Pancreas (tissue), 10 donors: ENCODE results near the gene EPGN. TPM values are rescaled to one million over a fixed set of nuclear protein-coding genes. Genes with fewer than 3 reads are reported as not detected.

ENCODE experiments used
- ATAC-seq, 4 donors: fragments of 200-7000 bp; cut with Tn5 transposase; one replicate each; pipeline versions ENCODE4 v1.8.0 to v1.9.1; 2020; ENCODE audit warnings: mild to moderate bottlenecking in 4 of 4, moderate library complexity in 4 of 4
- DNase-seq, 6 donors: peaks; one replicate each; pipeline ENCODE4 v3.0.0-alpha.2; 2020
- FAIRE-seq: peaks from 2 replicates; lab custom pipeline; 2012; peaks lifted over from hg19 to GRCh38; lab: Jason Lieb, UNC
- H3K27ac ChIP-seq, 4 donors: fragments of 200-600 bp; sonication (generic); 1 replicate in 3 of 4; 2 replicates in 1 of 4; pipeline versions ENCODE4 v1.5.0 to v1.8.0; 2020
- H3K27me3 ChIP-seq, 4 donors: fragments of 200-600 bp; one replicate each; pipeline ENCODE4 v1.8.0; 2021
- H3K36me3 ChIP-seq, 3 donors: fragments of 200-600 bp; sonication (generic) in 1 of 3; one replicate each; pipeline versions ENCODE4 v1.5.0 to v1.8.0; 2020 to 2021
- H3K4me1 ChIP-seq, 3 donors: fragments of 200-600 bp; one replicate each; pipeline ENCODE4 v1.8.0; 2021
- H3K4me3 ChIP-seq, 4 donors: fragments of 200-600 bp; sonication (generic) in 2 of 4; one replicate each; pipeline versions ENCODE4 v1.5.0 to v1.8.0; 2020 to 2021
- H3K9me3 ChIP-seq, 4 donors: fragments of 200-600 bp; one replicate each; pipeline ENCODE4 v1.8.0; 2021
- WGBS, 2 donors: extraction: QIAGEN DNeasy Blood & Tissue Kit; methylation state at CpG; one replicate each; pipeline ENCODE4 v1.1.7; 2013; 5-methylcytosine and 5-hydroxymethylcytosine counted together
- intact Hi-C, 3 donors: fragments of 100-400 bp; cut with DNase I; formaldehyde crosslinking; loops; one replicate each; pipeline versions ENCODE4 v1.11.1 to v1.14.2; 2022
- polyA plus RNA-seq, 2 donors: library from polyadenylated mRNA; stranded (reverse); fragments of 200-250 nt; gene quantifications; one replicate each; pipeline ENCODE4 v1.2.3, GENCODE V29; 2013
- total RNA-seq, 6 donors: library from RNA; stranded (reverse); fragmentation: NEBNext Ultra II Directional in 4 of 6; extraction: Animal tissue kit (Norgen Biotek cat#: 25700) in 4 of 6; gene quantifications; one replicate each; pipeline versions ENCODE4 v1.2.1 to v1.2.4, GENCODE V29; 2021 to 2023
- TF ChIP-seq, protein P1 (sequence below), 4 donors: fragments of 200-600 bp; sonication (generic) in 3 of 4; IDR thresholded peaks; one replicate each; pipeline versions ENCODE4 v1.5.0 to v1.8.0; 2021; ENCODE audit warnings: antibody characterized with exemption in 4 of 4
- donor health status: healthy with polysubstance abuse.
- donor health status: DM: no; HTN: no; CAD: no; lungs with moderate emphysema.
- donor health status: DM: no; HTN: no; CAD: no.
- donor health status: control.
- donor health status: control.
- donor health status: Bipolar disorder and iron deficiency.
- donor health status: DM: yes; HTN: yes; CAD: no.
- donor health status: DM: no; HTN: no; CAD: no.
- donor health status: DM: no; HTN: no; CAD: no.
- donor health status: DM: yes; HTN: yes; CAD: no.

The EPGN gene
- total and polyA plus RNA-seq, 8 donors, result 0.24 TPM; not detected in 7

DNA sequence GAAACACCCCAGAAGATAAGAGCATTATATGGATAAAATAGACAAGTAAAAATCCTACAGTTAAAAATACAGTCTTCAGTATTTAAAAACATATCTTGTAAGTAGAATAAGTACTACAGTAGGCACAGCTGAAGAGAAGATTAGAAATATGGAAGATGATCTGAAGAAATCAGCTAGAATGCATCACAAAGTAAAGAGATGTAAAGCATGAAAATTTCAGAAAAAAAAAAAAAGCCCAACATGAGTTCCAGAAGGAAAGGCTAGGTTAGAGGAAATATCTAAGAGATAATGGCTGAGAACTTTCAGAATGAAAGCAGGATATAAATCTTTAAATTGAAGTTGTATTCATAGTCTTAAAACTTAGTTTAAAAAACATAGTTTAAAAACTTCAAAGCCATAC, 21.0 kb downstream of the EPGN start:
- no peaks in the 10 kb centered on the region for H3K9me3 ChIP-seq
- H3K4me1 ChIP-seq, result no peaks in the 10 kb centered on the region
- intact Hi-C loops, result no loop called here
- ATAC-seq (no peak), DNase-seq (no peak), FAIRE-seq (no peak)
- H3K4me3 ChIP-seq, result no peak overlapping the region
- TF ChIP-seq, protein P1, sequence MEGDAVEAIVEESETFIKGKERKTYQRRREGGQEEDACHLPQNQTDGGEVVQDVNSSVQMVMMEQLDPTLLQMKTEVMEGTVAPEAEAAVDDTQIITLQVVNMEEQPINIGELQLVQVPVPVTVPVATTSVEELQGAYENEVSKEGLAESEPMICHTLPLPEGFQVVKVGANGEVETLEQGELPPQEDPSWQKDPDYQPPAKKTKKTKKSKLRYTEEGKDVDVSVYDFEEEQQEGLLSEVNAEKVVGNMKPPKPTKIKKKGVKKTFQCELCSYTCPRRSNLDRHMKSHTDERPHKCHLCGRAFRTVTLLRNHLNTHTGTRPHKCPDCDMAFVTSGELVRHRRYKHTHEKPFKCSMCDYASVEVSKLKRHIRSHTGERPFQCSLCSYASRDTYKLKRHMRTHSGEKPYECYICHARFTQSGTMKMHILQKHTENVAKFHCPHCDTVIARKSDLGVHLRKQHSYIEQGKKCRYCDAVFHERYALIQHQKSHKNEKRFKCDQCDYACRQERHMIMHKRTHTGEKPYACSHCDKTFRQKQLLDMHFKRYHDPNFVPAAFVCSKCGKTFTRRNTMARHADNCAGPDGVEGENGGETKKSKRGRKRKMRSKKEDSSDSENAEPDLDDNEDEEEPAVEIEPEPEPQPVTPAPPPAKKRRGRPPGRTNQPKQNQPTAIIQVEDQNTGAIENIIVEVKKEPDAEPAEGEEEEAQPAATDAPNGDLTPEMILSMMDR (IDR thresholded peaks at IDR 0.05), result no peak
- H3K27ac ChIP-seq, result no peak overlapping the region
- H3K36me3 ChIP-seq, result no peaks in the 10 kb centered on the region
- no peaks in the 10 kb centered on the region for H3K27me3 ChIP-seq

DNA sequence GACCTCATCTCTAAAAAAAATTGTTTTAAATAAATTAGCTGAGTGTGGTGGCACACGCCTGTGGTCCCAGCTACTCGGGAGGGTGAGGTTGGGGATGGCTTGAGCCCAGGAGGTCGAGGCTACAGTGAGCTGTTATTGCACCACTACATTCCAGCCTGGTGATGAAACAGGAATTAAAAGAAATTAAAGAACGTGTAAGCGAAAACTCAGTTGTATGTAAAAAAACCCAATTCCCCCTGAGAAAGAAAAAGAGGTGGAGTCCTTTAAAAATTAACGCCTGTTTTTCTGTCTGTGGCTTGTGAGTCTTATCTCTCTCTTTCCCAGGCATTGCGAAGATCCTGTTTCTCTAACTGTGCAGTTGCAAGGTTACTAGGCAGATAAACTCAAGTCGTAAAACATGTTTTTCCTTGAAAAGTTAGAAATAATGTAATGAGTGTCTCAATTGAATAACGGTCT, 22.1 kb downstream of the EPGN start:
- H3K4me1 ChIP-seq, result no peaks in the 10 kb centered on the region
- H3K4me3 ChIP-seq, result no peak overlapping the region
- WGBS, 2 donors, result 55 to 58% methylated on average over 9 of the region's 9 CpGs
- DNase-seq (no peak), FAIRE-seq (no peak), ATAC-seq (no peak)
- no peaks in the 10 kb centered on the region for H3K27me3 ChIP-seq
- intact Hi-C loops, result no loop called here
- H3K27ac ChIP-seq, result no peak overlapping the region
- H3K9me3 ChIP-seq, result no peaks in the 10 kb centered on the region
- TF ChIP-seq, protein P1 (IDR thresholded peaks at IDR 0.05), result no peak
- no peaks in the 10 kb centered on the region for H3K36me3 ChIP-seq

DNA sequence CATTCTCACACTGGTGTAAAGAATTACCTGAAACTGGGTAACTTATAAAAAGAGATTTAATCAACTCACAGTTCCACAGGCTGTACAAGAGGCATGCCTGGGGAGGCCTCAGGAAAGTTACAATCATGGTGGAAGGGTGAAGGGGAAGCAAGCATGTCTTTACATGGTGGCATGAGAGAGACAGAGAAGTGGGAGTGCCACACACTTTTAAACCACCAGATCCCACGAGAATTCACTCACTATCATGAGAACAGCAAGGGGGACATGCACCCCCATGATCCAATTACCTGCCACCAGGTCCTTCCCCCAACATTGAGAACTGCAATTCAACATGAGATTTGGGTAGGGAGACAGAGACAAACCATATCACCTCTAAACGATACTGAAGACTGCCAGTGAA, 23.0 kb downstream of the EPGN start:
- no peaks in the 10 kb centered on the region for H3K4me1 ChIP-seq
- TF ChIP-seq, protein P1 (IDR thresholded peaks at IDR 0.05), result no peak
- ATAC-seq (no peak), DNase-seq (no peak), FAIRE-seq (no peak)
- no peak overlapping the region for H3K27ac ChIP-seq
- no peaks in the 10 kb centered on the region for H3K36me3 ChIP-seq
- no peak overlapping the region for H3K4me3 ChIP-seq
- no peaks in the 10 kb centered on the region for H3K9me3 ChIP-seq
- intact Hi-C loops, result no loop called here
- 63 to 65% methylated on average over 2 of the region's 2 CpGs for WGBS, 2 donors
- no peaks in the 10 kb centered on the region for H3K27me3 ChIP-seq

GRCh38 chr4:74331944-74332343, 23.7 kb downstream of the EPGN start:
- Histone ChIP-seq H3K9me3 (no peaks in the 10 kb centered on the region), H3K4me3 (no peak overlapping the region), H3K36me3 (no peaks in the 10 kb centered on the region), H3K27me3 (no peaks in the 10 kb centered on the region), H3K4me1 (no peaks in the 10 kb centered on the region), H3K27ac (no peak overlapping the region)
- ATAC-seq, result no peak
- no peak for DNase-seq
- intact Hi-C loops, result no loop called here
- TF ChIP-seq, protein P1 (IDR thresholded peaks at IDR 0.05), result no peak
- FAIRE-seq, result no peak

- no peaks in the 10 kb centered on the region for H3K27me3 ChIP-seq
- H3K36me3 ChIP-seq, result no peaks in the 10 kb centered on the region
- TF ChIP-seq, protein P1 (IDR thresholded peaks at IDR 0.05), result no peak
- no peak overlapping the region for H3K27ac ChIP-seq
- H3K4me1 ChIP-seq, result no peaks in the 10 kb centered on the region
- H3K4me3 ChIP-seq, result no peak overlapping the region
- ATAC-seq (no peak), FAIRE-seq (no peak), DNase-seq (no peak)
- WGBS, 2 donors, result 83 to 95% methylated on average over 7 of the region's 7 CpGs
- intact Hi-C loops, result no loop called here
- no peaks in the 10 kb centered on the region for H3K9me3 ChIP-seq
Observed at GRCh38 chr4:74334636-74335035, 26.4 kb downstream of the EPGN start.
